DND-41 (cell line): ENCODE measurements around the gene CEACAM5.

ENCODE experiments used
- EZH2 ChIP-seq: IDR thresholded peaks from 3 replicates; pipeline ENCODE4 v1.6.1; 2012; ENCODE audit warnings: borderline replicate concordance, low read depth, mild to moderate bottlenecking, moderate library complexity, low read length, inconsistent platforms; ENCODE audit not compliant: severe bottlenecking
- TF ChIP-seq, protein P1 (sequence below): IDR thresholded peaks from 2 replicates; pipeline ENCODE4 v1.5.1; 2012; ENCODE audit warnings: borderline replicate concordance, low read length, moderate library complexity, mild to moderate bottlenecking; ENCODE audit not compliant: poor library complexity, severe bottlenecking; ENCODE audit errors: extremely low read depth

- TF ChIP-seq, protein P1, sequence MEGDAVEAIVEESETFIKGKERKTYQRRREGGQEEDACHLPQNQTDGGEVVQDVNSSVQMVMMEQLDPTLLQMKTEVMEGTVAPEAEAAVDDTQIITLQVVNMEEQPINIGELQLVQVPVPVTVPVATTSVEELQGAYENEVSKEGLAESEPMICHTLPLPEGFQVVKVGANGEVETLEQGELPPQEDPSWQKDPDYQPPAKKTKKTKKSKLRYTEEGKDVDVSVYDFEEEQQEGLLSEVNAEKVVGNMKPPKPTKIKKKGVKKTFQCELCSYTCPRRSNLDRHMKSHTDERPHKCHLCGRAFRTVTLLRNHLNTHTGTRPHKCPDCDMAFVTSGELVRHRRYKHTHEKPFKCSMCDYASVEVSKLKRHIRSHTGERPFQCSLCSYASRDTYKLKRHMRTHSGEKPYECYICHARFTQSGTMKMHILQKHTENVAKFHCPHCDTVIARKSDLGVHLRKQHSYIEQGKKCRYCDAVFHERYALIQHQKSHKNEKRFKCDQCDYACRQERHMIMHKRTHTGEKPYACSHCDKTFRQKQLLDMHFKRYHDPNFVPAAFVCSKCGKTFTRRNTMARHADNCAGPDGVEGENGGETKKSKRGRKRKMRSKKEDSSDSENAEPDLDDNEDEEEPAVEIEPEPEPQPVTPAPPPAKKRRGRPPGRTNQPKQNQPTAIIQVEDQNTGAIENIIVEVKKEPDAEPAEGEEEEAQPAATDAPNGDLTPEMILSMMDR: no peak
- no peak for TF ChIP-seq EZH2
Observed at GRCh38 chr19:41745756-41746155, 37.3 kb downstream of the CEACAM5 start.
